ENCODE data around the gene MACROD2. TPM values are rescaled to one million over a fixed set of nuclear protein-coding genes. Genes with fewer than 3 reads are reported as not detected.

The MACROD2 gene
- total and polyA plus RNA-seq, 2 experiments from 2014 or later, result 2.8 to 4.3 TPM

- TF ChIP-seq, protein P1, sequence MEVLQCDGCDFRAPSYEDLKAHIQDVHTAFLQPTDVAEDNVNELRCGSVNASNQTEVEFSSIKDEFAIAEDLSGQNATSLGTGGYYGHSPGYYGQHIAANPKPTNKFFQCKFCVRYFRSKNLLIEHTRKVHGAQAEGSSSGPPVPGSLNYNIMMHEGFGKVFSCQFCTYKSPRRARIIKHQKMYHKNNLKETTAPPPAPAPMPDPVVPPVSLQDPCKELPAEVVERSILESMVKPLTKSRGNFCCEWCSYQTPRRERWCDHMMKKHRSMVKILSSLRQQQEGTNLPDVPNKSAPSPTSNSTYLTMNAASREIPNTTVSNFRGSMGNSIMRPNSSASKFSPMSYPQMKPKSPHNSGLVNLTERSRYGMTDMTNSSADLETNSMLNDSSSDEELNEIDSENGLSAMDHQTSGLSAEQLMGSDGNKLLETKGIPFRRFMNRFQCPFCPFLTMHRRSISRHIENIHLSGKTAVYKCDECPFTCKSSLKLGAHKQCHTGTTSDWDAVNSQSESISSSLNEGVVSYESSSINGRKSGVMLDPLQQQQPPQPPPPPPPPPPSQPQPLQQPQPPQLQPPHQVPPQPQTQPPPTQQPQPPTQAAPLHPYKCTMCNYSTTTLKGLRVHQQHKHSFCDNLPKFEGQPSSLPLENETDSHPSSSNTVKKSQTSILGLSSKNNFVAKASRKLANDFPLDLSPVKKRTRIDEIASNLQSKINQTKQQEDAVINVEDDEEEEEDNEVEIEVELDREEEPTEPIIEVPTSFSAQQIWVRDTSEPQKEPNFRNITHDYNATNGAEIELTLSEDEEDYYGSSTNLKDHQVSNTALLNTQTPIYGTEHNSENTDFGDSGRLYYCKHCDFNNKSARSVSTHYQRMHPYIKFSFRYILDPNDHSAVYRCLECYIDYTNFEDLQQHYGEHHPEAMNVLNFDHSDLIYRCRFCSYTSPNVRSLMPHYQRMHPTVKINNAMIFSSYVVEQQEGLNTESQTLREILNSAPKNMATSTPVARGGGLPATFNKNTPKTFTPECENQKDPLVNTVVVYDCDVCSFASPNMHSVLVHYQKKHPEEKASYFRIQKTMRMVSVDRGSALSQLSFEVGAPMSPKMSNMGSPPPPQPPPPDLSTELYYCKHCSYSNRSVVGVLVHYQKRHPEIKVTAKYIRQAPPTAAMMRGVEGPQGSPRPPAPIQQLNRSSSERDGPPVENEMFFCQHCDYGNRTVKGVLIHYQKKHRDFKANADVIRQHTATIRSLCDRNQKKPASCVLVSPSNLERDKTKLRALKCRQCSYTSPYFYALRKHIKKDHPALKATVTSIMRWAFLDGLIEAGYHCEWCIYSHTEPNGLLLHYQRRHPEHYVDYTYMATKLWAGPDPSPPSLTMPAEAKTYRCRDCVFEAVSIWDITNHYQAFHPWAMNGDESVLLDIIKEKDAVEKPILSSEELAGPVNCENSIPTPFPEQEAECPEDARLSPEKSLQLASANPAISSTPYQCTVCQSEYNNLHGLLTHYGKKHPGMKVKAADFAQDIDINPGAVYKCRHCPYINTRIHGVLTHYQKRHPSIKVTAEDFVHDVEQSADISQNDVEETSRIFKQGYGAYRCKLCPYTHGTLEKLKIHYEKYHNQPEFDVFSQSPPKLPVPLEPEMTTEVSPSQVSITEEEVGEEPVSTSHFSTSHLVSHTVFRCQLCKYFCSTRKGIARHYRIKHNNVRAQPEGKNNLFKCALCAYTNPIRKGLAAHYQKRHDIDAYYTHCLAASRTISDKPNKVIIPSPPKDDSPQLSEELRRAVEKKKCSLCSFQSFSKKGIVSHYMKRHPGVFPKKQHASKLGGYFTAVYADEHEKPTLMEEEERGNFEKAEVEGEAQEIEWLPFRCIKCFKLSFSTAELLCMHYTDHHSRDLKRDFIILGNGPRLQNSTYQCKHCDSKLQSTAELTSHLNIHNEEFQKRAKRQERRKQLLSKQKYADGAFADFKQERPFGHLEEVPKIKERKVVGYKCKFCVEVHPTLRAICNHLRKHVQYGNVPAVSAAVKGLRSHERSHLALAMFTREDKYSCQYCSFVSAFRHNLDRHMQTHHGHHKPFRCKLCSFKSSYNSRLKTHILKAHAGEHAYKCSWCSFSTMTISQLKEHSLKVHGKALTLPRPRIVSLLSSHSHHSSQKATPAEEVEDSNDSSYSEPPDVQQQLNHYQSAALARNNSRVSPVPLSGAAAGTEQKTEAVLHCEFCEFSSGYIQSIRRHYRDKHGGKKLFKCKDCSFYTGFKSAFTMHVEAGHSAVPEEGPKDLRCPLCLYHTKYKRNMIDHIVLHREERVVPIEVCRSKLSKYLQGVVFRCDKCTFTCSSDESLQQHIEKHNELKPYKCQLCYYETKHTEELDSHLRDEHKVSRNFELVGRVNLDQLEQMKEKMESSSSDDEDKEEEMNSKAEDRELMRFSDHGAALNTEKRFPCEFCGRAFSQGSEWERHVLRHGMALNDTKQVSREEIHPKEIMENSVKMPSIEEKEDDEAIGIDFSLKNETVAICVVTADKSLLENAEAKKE (CRISPR knock-in tag; IDR thresholded peaks at IDR 0.05), result no peak
- no peak for TF ChIP-seq EZH2phosphoT487 (IDR thresholded peaks at IDR 0.05; ENCODE audit: unreplicated experiment)
- no peak for TF ChIP-seq CREB1 (CRISPR knock-in tag; IDR thresholded peaks at IDR 0.05; ENCODE audit: low read depth)
- TF ChIP-seq EZH2 (IDR thresholded peaks at IDR 0.05; ENCODE audit: low read depth, unreplicated experiment), result no peak
- TF ChIP-seq, protein P2, sequence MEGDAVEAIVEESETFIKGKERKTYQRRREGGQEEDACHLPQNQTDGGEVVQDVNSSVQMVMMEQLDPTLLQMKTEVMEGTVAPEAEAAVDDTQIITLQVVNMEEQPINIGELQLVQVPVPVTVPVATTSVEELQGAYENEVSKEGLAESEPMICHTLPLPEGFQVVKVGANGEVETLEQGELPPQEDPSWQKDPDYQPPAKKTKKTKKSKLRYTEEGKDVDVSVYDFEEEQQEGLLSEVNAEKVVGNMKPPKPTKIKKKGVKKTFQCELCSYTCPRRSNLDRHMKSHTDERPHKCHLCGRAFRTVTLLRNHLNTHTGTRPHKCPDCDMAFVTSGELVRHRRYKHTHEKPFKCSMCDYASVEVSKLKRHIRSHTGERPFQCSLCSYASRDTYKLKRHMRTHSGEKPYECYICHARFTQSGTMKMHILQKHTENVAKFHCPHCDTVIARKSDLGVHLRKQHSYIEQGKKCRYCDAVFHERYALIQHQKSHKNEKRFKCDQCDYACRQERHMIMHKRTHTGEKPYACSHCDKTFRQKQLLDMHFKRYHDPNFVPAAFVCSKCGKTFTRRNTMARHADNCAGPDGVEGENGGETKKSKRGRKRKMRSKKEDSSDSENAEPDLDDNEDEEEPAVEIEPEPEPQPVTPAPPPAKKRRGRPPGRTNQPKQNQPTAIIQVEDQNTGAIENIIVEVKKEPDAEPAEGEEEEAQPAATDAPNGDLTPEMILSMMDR (conservative IDR thresholded peaks at IDR 0.05; ENCODE audit: low read depth in 2 of 2), result no peak
These were observed 1788.7 kb downstream of the MACROD2 start (continued) for GRCh38 chr20:15784020-15784419.

DNA sequence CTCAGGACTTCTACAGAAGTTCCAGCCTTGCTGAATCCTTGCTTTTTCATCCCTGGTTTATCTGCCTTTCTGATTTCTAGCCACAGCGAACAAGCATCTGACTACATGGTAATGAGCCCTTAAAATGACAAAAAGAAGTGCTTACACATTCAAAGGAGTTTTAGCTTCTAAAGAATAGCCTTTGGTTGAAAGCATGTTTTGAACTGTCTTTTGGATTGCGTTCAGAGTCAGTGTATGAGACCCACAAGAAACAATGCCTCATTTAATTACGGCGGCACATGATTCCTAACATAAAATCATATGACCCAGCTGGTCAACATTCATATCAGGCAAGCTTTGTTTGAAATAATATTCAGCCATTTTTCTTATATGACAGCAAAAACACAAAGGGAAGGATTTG, 1793.8 kb downstream of the MACROD2 start:
- no peaks in the 10 kb centered on the region for H3K9me2 ChIP-seq (ENCODE audit: insufficient read depth)
- H3K79me2 ChIP-seq (replicated peaks; ENCODE audit: insufficient read depth), result no peaks in the 10 kb centered on the region
- H3K36me3 Mint-ChIP-seq (ENCODE audit: low read depth), result no peaks in the 10 kb centered on the region
- no peaks in the 10 kb centered on the region for H4K20me1 ChIP-seq (replicated peaks; ENCODE audit: insufficient read depth)
- peaks cover 26% of the 10 kb centered on the region for H3K4me1 ChIP-seq (ENCODE audit: insufficient read depth)
- peak overlapping the region; percentile 89 for H3K27ac Mint-ChIP-seq
- peak; percentile 59 for DNase-seq (ENCODE audit: low spot score)
- peak overlapping the region; percentile 17; the same call in 1 of the 2 replicates for H3K27ac ChIP-seq (ENCODE audit: low read depth)
- H3K27me3 Mint-ChIP-seq (ENCODE audit: insufficient read depth, low read depth, poor library complexity), result peaks cover 2% of the 10 kb centered on the region
- no peaks in the 10 kb centered on the region for H3K27me3 ChIP-seq (ENCODE audit: insufficient read depth)
- H3F3A ChIP-seq (replicated peaks; ENCODE audit: low read depth), result no peaks in the 10 kb centered on the region
- TF ChIP-seq NANOG (IDR thresholded peaks at IDR 0.05; ENCODE audit: borderline replicate concordance) (peak; percentile 51; the same call in 1 of the 2 replicates), STAT1 (IDR thresholded peaks at IDR 0.05; ENCODE audit: unreplicated experiment) (no peak)
- H3K36me3 ChIP-seq (ENCODE audit: insufficient read depth), result no peaks in the 10 kb centered on the region
- H3K4me3 Mint-ChIP-seq, result peak overlapping the region; percentile 59; the same call in 2 of the 3 replicates
- H3K4me1 Mint-ChIP-seq, result peaks cover 31% of the 10 kb centered on the region
- H3K4me3 ChIP-seq, result peak overlapping the region; percentile 11; the same call in 1 of the 2 replicates
- H3K4me2 ChIP-seq, result peak overlapping the region; percentile 53
- no peak overlapping the region for H2AFZ ChIP-seq
- ATAC-seq, result peak; percentile 83
- H3K9me3 Mint-ChIP-seq, result no peaks in the 10 kb centered on the region

Measured in GM23338 (cell line).